ENCODE results near the gene MKRN3.

DNA sequence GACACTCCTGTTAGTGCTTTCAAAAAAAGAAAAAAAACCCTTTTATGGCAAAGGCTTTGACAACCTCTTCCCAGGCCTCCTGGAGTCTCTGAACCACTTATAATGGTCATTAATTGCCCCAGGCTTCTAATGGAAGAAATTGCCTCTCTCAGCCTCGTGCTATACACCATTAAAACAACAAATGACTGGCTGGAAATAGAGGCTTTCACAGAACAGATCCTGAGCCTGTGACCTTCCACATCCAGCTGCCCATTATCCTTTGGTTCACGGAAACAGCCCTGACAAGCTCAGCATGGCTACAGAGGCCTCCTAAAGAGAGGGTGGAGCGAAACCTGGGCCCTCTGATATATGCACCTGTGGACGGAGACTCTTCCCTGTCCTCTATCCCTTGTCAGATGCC lies 26.8 kb upstream of the MKRN3 start:
- TF ChIP-seq POLR2AphosphoS5 (IDR thresholded peaks at IDR 0.05; ENCODE audit: low read depth, low read length), result no peak
- TF ChIP-seq, protein P1, sequence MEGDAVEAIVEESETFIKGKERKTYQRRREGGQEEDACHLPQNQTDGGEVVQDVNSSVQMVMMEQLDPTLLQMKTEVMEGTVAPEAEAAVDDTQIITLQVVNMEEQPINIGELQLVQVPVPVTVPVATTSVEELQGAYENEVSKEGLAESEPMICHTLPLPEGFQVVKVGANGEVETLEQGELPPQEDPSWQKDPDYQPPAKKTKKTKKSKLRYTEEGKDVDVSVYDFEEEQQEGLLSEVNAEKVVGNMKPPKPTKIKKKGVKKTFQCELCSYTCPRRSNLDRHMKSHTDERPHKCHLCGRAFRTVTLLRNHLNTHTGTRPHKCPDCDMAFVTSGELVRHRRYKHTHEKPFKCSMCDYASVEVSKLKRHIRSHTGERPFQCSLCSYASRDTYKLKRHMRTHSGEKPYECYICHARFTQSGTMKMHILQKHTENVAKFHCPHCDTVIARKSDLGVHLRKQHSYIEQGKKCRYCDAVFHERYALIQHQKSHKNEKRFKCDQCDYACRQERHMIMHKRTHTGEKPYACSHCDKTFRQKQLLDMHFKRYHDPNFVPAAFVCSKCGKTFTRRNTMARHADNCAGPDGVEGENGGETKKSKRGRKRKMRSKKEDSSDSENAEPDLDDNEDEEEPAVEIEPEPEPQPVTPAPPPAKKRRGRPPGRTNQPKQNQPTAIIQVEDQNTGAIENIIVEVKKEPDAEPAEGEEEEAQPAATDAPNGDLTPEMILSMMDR (IDR thresholded peaks at IDR 0.05), result no peak
- TF ChIP-seq, protein P2, sequence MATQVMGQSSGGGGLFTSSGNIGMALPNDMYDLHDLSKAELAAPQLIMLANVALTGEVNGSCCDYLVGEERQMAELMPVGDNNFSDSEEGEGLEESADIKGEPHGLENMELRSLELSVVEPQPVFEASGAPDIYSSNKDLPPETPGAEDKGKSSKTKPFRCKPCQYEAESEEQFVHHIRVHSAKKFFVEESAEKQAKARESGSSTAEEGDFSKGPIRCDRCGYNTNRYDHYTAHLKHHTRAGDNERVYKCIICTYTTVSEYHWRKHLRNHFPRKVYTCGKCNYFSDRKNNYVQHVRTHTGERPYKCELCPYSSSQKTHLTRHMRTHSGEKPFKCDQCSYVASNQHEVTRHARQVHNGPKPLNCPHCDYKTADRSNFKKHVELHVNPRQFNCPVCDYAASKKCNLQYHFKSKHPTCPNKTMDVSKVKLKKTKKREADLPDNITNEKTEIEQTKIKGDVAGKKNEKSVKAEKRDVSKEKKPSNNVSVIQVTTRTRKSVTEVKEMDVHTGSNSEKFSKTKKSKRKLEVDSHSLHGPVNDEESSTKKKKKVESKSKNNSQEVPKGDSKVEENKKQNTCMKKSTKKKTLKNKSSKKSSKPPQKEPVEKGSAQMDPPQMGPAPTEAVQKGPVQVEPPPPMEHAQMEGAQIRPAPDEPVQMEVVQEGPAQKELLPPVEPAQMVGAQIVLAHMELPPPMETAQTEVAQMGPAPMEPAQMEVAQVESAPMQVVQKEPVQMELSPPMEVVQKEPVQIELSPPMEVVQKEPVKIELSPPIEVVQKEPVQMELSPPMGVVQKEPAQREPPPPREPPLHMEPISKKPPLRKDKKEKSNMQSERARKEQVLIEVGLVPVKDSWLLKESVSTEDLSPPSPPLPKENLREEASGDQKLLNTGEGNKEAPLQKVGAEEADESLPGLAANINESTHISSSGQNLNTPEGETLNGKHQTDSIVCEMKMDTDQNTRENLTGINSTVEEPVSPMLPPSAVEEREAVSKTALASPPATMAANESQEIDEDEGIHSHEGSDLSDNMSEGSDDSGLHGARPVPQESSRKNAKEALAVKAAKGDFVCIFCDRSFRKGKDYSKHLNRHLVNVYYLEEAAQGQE (IDR thresholded peaks at IDR 0.05; ENCODE audit: insufficient read depth in 1 of 2, low read depth in 2 of 2, low read length in 1 of 2), result no peak
- TF ChIP-seq TCF7L2 (IDR thresholded peaks at IDR 0.05; ENCODE audit: low read depth, low read length), result no peak

All from Panc1 (cell line).